SK-N-SH treated with all-trans-retinoic acid at 6 μM for 48 hours (cell line): ENCODE results near the gene PLCB4.

Source experiments
- ATAC-seq: fragments of 200-7000 bp; cut with Tn5 transposase; 3 replicates; pipeline ENCODE4 v1.9.1; 2020; ENCODE audit warnings: mild to moderate bottlenecking, moderate library complexity
- ARNTL ChIP-seq: fragments of 450-650 bp; formaldehyde crosslinking; IDR thresholded peaks from 2 replicates; pipeline ENCODE4 v1.5.0; 2020; ENCODE audit warnings: low read depth, mild to moderate bottlenecking, moderate library complexity, borderline replicate concordance
- BACH2 ChIP-seq: fragments of 250-450 bp; sonication (Bioruptor Pico); IDR thresholded peaks from 2 replicates; pipeline ENCODE4 v1.9.0; 2021; ENCODE audit warnings: mild to moderate bottlenecking, borderline replicate concordance
- CSDC2 ChIP-seq: fragments of 250-450 bp; sonication (Bioruptor Pico); IDR thresholded peaks from 2 replicates; pipeline ENCODE4 v1.5.0; 2020; ENCODE audit warnings: mild to moderate bottlenecking, moderate library complexity
- ESRRG ChIP-seq: fragments of 250-450 bp; sonication (Bioruptor Pico); IDR thresholded peaks from 2 replicates; pipeline ENCODE4 v1.6.1; 2021; ENCODE audit warnings: mild to moderate bottlenecking
- ISL1 ChIP-seq: fragments of 250-450 bp; sonication (Bioruptor Pico); IDR thresholded peaks from 2 replicates; pipeline ENCODE4 v2.1.2; 2022; ENCODE audit warnings: mild to moderate bottlenecking, moderate library complexity
- OSR1 ChIP-seq: fragments of 250-450 bp; sonication (Bioruptor Pico); IDR thresholded peaks from 2 replicates; pipeline ENCODE4 v1.8.0; 2022; ENCODE audit warnings: moderate library complexity, mild to moderate bottlenecking, inconsistent platforms
- RARB ChIP-seq: fragments of 250-450 bp; sonication (Bioruptor Pico); IDR thresholded peaks from 2 replicates; pipeline ENCODE4 v1.8.0; 2021; ENCODE audit warnings: mild to moderate bottlenecking, moderate library complexity
- TCF4 ChIP-seq: fragments of 250-450 bp; sonication (Bioruptor Pico); IDR thresholded peaks from 2 replicates; pipeline ENCODE4 v1.8.0; 2021; ENCODE audit warnings: mild to moderate bottlenecking, moderate library complexity, borderline replicate concordance
- TOX ChIP-seq: fragments of 250-450 bp; sonication (Bioruptor Pico); IDR thresholded peaks from 2 replicates; pipeline ENCODE4 v1.8.0; 2021; ENCODE audit warnings: mild to moderate bottlenecking, moderate library complexity, borderline replicate concordance
- ZC3H10 ChIP-seq: fragments of 250-450 bp; sonication (Bioruptor Pico); IDR thresholded peaks from 2 replicates; pipeline ENCODE4 v1.5.1; 2021; ENCODE audit warnings: mild to moderate bottlenecking, moderate library complexity
- ZFP30 ChIP-seq: fragments of 450-650 bp; formaldehyde crosslinking; IDR thresholded peaks from 2 replicates; pipeline ENCODE4 v1.5.0; 2022; ENCODE audit warnings: mild to moderate bottlenecking, moderate library complexity
- ZNF565 ChIP-seq: fragments of 450-650 bp; formaldehyde crosslinking; conservative IDR thresholded peaks from 2 replicates; pipeline ENCODE4 v1.5.0; 2020; ENCODE audit warnings: low read depth, mild to moderate bottlenecking, moderate library complexity
- ZNF8 ChIP-seq: fragments of 450-650 bp; formaldehyde crosslinking; IDR thresholded peaks from 2 replicates; pipeline ENCODE4 v1.5.0; 2020; ENCODE audit warnings: mild to moderate bottlenecking, moderate library complexity
- TF ChIP-seq, protein P1 (sequence below): fragments of 250-450 bp; sonication (Bioruptor Pico); IDR thresholded peaks from 2 replicates; pipeline ENCODE4 v1.5.1; 2021; ENCODE audit warnings: mild to moderate bottlenecking, moderate library complexity
- TF ChIP-seq, protein P2 (sequence below): fragments of 250-450 bp; sonication (Bioruptor Pico); IDR thresholded peaks from 2 replicates; pipeline ENCODE4 v1.5.1; 2020; ENCODE audit warnings: low read depth, mild to moderate bottlenecking, moderate library complexity
- TF ChIP-seq, protein P3 (sequence below): fragments of 250-450 bp; sonication (Bioruptor Pico); IDR thresholded peaks from 2 replicates; pipeline ENCODE4 v1.8.0; 2021; ENCODE audit warnings: low read depth, mild to moderate bottlenecking, moderate library complexity, borderline replicate concordance
- TF ChIP-seq, protein P4 (sequence below): fragments of 250-450 bp; sonication (Bioruptor Pico); IDR thresholded peaks from 2 replicates; pipeline ENCODE4 v1.8.0; 2020; ENCODE audit warnings: mild to moderate bottlenecking, moderate library complexity, borderline replicate concordance
- TF ChIP-seq, protein P5 (sequence below): fragments of 250-450 bp; sonication (Bioruptor Pico); IDR thresholded peaks from 2 replicates; pipeline ENCODE4 v1.5.0; 2020; ENCODE audit warnings: mild to moderate bottlenecking, moderate library complexity

The PLCB4 gene

DNA sequence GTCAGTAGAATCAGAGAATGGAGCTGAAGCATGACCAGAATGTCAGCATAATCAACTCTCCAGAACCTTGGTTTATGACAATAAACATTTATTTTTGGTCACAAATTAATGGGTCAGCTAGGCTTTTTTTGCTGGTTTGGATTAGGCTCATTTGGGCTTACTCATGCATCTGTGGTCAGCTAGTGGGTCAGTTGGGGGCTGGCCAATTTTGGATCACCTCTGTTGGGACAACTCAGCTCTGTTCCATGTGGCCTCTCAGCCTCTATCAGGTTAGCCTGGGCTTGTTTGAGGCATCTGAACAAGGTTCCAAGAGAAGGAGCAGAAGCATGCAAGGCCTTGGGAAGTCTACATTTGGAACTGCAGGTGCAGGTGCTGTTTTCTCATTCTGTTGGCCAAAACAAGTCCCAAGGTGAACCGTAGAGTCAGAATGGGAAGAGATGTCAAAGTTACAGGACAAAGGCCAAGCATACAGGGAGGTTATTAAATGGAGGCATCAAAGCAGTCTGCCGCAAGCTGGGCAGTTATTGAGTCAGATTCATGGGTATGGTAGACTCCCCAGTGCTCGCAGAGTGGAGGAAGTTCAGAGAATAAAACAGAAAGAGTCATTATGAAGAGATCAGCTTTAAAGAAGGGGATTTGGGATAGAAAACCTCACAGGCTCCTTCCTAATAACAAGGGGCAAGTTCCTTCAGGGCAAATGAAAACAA, 173.0 kb downstream of the PLCB4 start:
- TF ChIP-seq TCF4 (CRISPR knock-in tag) (no peak), ISL1 (CRISPR knock-in tag) (no peak), TOX (CRISPR knock-in tag) (no peak), ARNTL (CRISPR knock-in tag) (no peak), ZFP30 (CRISPR knock-in tag) (no peak), ZNF8 (CRISPR knock-in tag) (no peak), RARB (CRISPR knock-in tag) (no peak), ESRRG (CRISPR knock-in tag) (no peak), ZC3H10 (CRISPR knock-in tag) (no peak), BACH2 (no peak), OSR1 (CRISPR knock-in tag) (no peak), CSDC2 (CRISPR knock-in tag) (no peak)
- TF ChIP-seq, protein P1, sequence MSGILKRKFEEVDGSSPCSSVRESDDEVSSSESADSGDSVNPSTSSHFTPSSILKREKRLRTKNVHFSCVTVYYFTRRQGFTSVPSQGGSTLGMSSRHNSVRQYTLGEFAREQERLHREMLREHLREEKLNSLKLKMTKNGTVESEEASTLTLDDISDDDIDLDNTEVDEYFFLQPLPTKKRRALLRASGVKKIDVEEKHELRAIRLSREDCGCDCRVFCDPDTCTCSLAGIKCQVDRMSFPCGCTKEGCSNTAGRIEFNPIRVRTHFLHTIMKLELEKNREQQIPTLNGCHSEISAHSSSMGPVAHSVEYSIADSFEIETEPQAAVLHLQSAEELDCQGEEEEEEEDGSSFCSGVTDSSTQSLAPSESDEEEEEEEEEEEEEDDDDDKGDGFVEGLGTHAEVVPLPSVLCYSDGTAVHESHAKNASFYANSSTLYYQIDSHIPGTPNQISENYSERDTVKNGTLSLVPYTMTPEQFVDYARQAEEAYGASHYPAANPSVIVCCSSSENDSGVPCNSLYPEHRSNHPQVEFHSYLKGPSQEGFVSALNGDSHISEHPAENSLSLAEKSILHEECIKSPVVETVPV = no peak
- TF ChIP-seq, protein P2, sequence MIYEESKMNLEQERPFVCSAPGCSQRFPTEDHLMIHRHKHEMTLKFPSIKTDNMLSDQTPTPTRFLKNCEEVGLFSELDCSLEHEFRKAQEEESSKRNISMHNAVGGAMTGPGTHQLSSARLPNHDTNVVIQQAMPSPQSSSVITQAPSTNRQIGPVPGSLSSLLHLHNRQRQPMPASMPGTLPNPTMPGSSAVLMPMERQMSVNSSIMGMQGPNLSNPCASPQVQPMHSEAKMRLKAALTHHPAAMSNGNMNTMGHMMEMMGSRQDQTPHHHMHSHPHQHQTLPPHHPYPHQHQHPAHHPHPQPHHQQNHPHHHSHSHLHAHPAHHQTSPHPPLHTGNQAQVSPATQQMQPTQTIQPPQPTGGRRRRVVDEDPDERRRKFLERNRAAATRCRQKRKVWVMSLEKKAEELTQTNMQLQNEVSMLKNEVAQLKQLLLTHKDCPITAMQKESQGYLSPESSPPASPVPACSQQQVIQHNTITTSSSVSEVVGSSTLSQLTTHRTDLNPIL (CRISPR knock-in tag) = no peak
- TF ChIP-seq, protein P3, sequence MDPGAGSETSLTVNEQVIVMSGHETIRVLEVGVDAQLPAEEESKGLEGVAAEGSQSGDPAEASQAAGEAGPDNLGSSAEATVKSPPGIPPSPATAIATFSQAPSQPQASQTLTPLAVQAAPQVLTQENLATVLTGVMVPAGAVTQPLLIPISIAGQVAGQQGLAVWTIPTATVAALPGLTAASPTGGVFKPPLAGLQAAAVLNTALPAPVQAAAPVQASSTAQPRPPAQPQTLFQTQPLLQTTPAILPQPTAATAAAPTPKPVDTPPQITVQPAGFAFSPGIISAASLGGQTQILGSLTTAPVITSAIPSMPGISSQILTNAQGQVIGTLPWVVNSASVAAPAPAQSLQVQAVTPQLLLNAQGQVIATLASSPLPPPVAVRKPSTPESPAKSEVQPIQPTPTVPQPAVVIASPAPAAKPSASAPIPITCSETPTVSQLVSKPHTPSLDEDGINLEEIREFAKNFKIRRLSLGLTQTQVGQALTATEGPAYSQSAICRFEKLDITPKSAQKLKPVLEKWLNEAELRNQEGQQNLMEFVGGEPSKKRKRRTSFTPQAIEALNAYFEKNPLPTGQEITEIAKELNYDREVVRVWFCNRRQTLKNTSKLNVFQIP (CRISPR knock-in tag) = no peak
- TF ChIP-seq, protein P4, sequence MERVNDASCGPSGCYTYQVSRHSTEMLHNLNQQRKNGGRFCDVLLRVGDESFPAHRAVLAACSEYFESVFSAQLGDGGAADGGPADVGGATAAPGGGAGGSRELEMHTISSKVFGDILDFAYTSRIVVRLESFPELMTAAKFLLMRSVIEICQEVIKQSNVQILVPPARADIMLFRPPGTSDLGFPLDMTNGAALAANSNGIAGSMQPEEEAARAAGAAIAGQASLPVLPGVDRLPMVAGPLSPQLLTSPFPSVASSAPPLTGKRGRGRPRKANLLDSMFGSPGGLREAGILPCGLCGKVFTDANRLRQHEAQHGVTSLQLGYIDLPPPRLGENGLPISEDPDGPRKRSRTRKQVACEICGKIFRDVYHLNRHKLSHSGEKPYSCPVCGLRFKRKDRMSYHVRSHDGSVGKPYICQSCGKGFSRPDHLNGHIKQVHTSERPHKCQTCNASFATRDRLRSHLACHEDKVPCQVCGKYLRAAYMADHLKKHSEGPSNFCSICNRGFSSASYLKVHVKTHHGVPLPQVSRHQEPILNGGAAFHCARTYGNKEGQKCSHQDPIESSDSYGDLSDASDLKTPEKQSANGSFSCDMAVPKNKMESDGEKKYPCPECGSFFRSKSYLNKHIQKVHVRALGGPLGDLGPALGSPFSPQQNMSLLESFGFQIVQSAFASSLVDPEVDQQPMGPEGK = no peak
- ATAC-seq = peak; percentile 34; the same call in 2 of the 3 replicates

DNA sequence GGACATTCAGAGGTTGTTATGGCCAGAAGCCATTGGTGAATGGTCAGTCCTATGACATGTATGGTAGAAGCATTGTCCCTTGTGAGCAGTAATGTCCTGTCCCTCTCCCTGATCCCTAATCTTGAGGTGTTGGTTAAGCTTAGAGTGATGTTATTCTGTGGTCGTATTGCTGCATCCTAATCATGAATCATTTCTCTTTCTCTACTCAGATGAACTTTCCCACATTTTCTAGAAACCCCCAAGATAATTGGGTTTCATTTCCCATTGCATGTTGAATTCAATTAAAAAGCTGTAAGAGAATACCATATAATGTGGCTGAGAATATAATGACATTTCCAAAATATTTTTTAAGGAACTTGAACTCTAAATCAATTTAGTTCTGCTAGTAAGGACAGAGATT, 175.1 kb downstream of the PLCB4 start:
- no peak for ATAC-seq
- TF ChIP-seq, protein P3 (CRISPR knock-in tag) = no peak
- peak; percentile 36; the same call in 1 of the 2 replicates for TF ChIP-seq ISL1 (CRISPR knock-in tag)

DNA sequence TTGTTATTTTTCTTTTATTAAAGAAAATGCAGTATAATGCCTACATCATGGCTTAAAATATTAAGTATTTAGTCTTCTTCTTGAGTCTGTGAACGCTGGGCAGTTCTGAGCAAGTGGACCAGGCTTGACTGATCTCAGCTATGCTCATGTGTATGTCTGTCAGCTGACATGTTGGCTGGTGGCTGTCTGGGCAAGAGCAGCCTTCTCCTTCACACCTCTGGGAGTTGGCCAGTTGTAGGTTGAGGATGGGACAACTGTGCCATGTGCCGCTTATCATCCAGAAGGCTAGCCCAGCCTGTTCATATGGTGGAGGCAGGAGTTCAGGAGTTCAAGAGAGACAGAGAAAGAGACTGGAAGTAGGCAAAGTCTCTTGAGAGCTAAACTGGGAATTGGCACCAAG, 175.9 kb downstream of the PLCB4 start:
- no peak for ATAC-seq
- TF ChIP-seq ISL1 (CRISPR knock-in tag) = no peak
- TF ChIP-seq ZNF565 = no peak
- TF ChIP-seq, protein P2 (CRISPR knock-in tag) = no peak
- TF ChIP-seq, protein P5, sequence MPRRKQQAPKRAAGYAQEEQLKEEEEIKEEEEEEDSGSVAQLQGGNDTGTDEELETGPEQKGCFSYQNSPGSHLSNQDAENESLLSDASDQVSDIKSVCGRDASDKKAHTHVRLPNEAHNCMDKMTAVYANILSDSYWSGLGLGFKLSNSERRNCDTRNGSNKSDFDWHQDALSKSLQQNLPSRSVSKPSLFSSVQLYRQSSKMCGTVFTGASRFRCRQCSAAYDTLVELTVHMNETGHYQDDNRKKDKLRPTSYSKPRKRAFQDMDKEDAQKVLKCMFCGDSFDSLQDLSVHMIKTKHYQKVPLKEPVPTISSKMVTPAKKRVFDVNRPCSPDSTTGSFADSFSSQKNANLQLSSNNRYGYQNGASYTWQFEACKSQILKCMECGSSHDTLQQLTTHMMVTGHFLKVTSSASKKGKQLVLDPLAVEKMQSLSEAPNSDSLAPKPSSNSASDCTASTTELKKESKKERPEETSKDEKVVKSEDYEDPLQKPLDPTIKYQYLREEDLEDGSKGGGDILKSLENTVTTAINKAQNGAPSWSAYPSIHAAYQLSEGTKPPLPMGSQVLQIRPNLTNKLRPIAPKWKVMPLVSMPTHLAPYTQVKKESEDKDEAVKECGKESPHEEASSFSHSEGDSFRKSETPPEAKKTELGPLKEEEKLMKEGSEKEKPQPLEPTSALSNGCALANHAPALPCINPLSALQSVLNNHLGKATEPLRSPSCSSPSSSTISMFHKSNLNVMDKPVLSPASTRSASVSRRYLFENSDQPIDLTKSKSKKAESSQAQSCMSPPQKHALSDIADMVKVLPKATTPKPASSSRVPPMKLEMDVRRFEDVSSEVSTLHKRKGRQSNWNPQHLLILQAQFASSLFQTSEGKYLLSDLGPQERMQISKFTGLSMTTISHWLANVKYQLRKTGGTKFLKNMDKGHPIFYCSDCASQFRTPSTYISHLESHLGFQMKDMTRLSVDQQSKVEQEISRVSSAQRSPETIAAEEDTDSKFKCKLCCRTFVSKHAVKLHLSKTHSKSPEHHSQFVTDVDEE (CRISPR knock-in tag) = no peak
- TF ChIP-seq, protein P1 = no peak
- TF ChIP-seq ZNF8 (CRISPR knock-in tag) = no peak
- no peak for TF ChIP-seq ZC3H10 (CRISPR knock-in tag)
- no peak for TF ChIP-seq ESRRG (CRISPR knock-in tag)
- no peak for TF ChIP-seq ARNTL (CRISPR knock-in tag)
- TF ChIP-seq, all 23 proteins: peak for 0
